H1 (cell line): ENCODE measurements around the gene GRID1. TPM values are rescaled to one million over a fixed set of nuclear protein-coding genes. Genes with fewer than 3 reads are reported as not detected.
A peak's percentile ranks its signal among the peaks of the same experiment; 100 is the strongest.

Experiments used
- CTCF ChIA-PET: fragments of 300-600 bp; sonication (Branson Sonifier 250); formaldehyde crosslinking; loops from one replicate; lab custom pipeline; 2021; ENCODE audit not compliant: partially characterized antibody; lab: Charles Lee
- POLR2A ChIA-PET: fragments of 300-600 bp; sonication (Branson Sonifier 250); formaldehyde crosslinking; loops from one replicate; lab custom pipeline; 2021; ENCODE audit warnings: inconsistent platforms; ENCODE audit not compliant: partially characterized antibody; lab: Charles Lee
- DNase-seq, 2 experiments: peaks; one replicate each; pipeline versions ENCODE4 v3.0.0 to v3.0.0-alpha.2; 2010 to 2022; ENCODE audit warnings: low spot score in 2 of 2, low read depth in 1 of 2, mixed read lengths in 1 of 2
- FAIRE-seq: peaks from 2 replicates; lab custom pipeline; 2011; peaks lifted over from hg19 to GRCh38; lab: Jason Lieb, UNC
- H2AFZ ChIP-seq: 2 replicates; pipeline ENCODE4 v1.8.1; 2012; ENCODE audit warnings: low read length, inconsistent platforms
- H2AK5ac ChIP-seq: 2 replicates; pipeline ENCODE4 v1.6.1; 2013; ENCODE audit warnings: low read depth, low read length
- H2BK120ac ChIP-seq: replicated peaks from 2 replicates; pipeline ENCODE3; 2013; ENCODE audit warnings: low read depth, low read length, inconsistent platforms
- H2BK12ac ChIP-seq: 2 replicates; pipeline ENCODE4 v1.6.1; 2013; ENCODE audit warnings: low read depth, low read length
- H2BK15ac ChIP-seq: 2 replicates; pipeline ENCODE4 v1.6.1; 2013; ENCODE audit warnings: low read length
- H2BK20ac ChIP-seq: 2 replicates; pipeline ENCODE4 v1.6.1; 2013; ENCODE audit warnings: low read length
- H2BK5ac ChIP-seq: 2 replicates; pipeline ENCODE4 v1.6.1; 2013; ENCODE audit warnings: low read depth, low read length
- H3K14ac ChIP-seq: 2 replicates; pipeline ENCODE4 v1.6.1; 2013; ENCODE audit warnings: inconsistent platforms; ENCODE audit not compliant: insufficient read length
- H3K18ac ChIP-seq: 2 replicates; pipeline ENCODE4 v1.6.1; 2013; ENCODE audit warnings: low read length; ENCODE audit errors: extremely low read depth
- H3K23ac ChIP-seq: 2 replicates; pipeline ENCODE4 v1.6.1; 2013; ENCODE audit warnings: inconsistent platforms; ENCODE audit not compliant: insufficient read length
- H3K23me2 ChIP-seq: 2 replicates; pipeline ENCODE4 v1.6.1; 2013; ENCODE audit warnings: low read depth, low read length
- H3K27ac ChIP-seq: 2 replicates; pipeline ENCODE4 v1.6.1; 2011; ENCODE audit warnings: low read depth, low read length, inconsistent platforms
- H3K27me3 ChIP-seq, 4 experiments: replicated peaks in 1 of 4; 1 replicate in 1 of 4; 2 replicates in 3 of 4; pipeline versions ENCODE4 v1.6.1 to v1.8.1; 2011 to 2013; ENCODE audit warnings: low read length in 3 of 4, mild to moderate bottlenecking in 3 of 4, inconsistent platforms in 2 of 4, mixed read lengths in 2 of 4, moderate library complexity in 1 of 4; ENCODE audit not compliant: control insufficient read depth in 3 of 4, insufficient read depth in 3 of 4; ENCODE audit errors: extremely low read depth in 1 of 4
- H3K36me3 ChIP-seq, 4 experiments: 2 replicates each; pipeline versions ENCODE4 v1.6.1 to v1.8.1; 2011 to 2013; ENCODE audit warnings: mild to moderate bottlenecking in 4 of 4, low read length in 3 of 4, moderate library complexity in 2 of 4, control low read depth in 1 of 4, inconsistent platforms in 1 of 4; ENCODE audit not compliant: insufficient read depth in 4 of 4, control insufficient read depth in 2 of 4
- H3K4ac ChIP-seq: replicated peaks from 2 replicates; pipeline ENCODE3; 2013; ENCODE audit warnings: low read length, low read depth, mixed read lengths, inconsistent platforms; ENCODE audit not compliant: insufficient read length
- H3K4me1 ChIP-seq, 4 experiments: replicated peaks in 1 of 4; 1 replicate in 1 of 4; 2 replicates in 3 of 4; pipeline versions ENCODE4 v1.6.1 to v1.8.1; 2011 to 2013; ENCODE audit warnings: low read length in 3 of 4, inconsistent platforms in 2 of 4, mixed read lengths in 1 of 4; ENCODE audit not compliant: insufficient read depth in 4 of 4, control insufficient read depth in 3 of 4
- H3K4me2 ChIP-seq, 2 experiments: 2 replicates each; pipeline versions ENCODE4 v1.6.1 to v1.8.1; 2011 to 2013; ENCODE audit warnings: low read depth in 2 of 2, low read length in 2 of 2, control low read depth in 1 of 2, inconsistent platforms in 1 of 2, mild to moderate bottlenecking in 1 of 2; ENCODE audit not compliant: insufficient read depth in 1 of 2
- H3K4me3 ChIP-seq, 4 experiments: fragments of 200-600, 300-600 bp in 1 of 4; sonication (generic), shearing (Covaris generic), sonication (Bioruptor Twin) in 1 of 4; 2 replicates each; pipeline versions ENCODE4 v1.5.1 to v1.8.1; 2011 to 2016; ENCODE audit warnings: low read length in 4 of 4, low read depth in 3 of 4, control low read depth in 2 of 4, inconsistent platforms in 2 of 4, mild to moderate bottlenecking in 2 of 4, mixed read lengths in 1 of 4, moderate library complexity in 1 of 4; ENCODE audit not compliant: insufficient read depth in 2 of 4; ENCODE audit errors: extremely low read depth in 1 of 4
- H3K56ac ChIP-seq: replicated peaks from 2 replicates; pipeline ENCODE3; 2013; ENCODE audit warnings: low read depth, mild to moderate bottlenecking, mixed read lengths, low read length, inconsistent platforms; ENCODE audit not compliant: insufficient read length
- H3K79me1 ChIP-seq: 2 replicates; pipeline ENCODE4 v1.6.1; 2013; ENCODE audit warnings: low read depth, low read length, control low read depth
- H3K79me2 ChIP-seq, 2 experiments: 2 replicates each; pipeline versions ENCODE4 v1.6.1 to v1.8.1; 2012 to 2013; ENCODE audit warnings: low read length in 2 of 2, mild to moderate bottlenecking in 2 of 2, inconsistent platforms in 1 of 2; ENCODE audit not compliant: insufficient read depth in 2 of 2, control insufficient read depth in 1 of 2
- H3K9ac ChIP-seq, 4 experiments: replicated peaks in 1 of 4; 1 replicate in 1 of 4; 2 replicates in 3 of 4; pipeline versions ENCODE4 v1.6.1 to v1.8.1; 2011 to 2013; ENCODE audit warnings: low read depth in 3 of 4, low read length in 3 of 4, control low read depth in 2 of 4, mild to moderate bottlenecking in 2 of 4, moderate library complexity in 2 of 4, inconsistent platforms in 1 of 4; ENCODE audit errors: extremely low read depth in 1 of 4
- H3K9me3 ChIP-seq, 2 experiments: 2 replicates each; pipeline versions ENCODE4 v1.6.1 to v1.8.1; 2012 to 2013; ENCODE audit warnings: mild to moderate bottlenecking in 2 of 2, moderate library complexity in 2 of 2, control low read depth in 1 of 2, inconsistent platforms in 1 of 2, low read depth in 1 of 2, low read length in 1 of 2, mixed read lengths in 1 of 2; ENCODE audit not compliant: insufficient read depth in 2 of 2
- H4K20me1 ChIP-seq, 2 experiments: replicated peaks in 1 of 2; 2 replicates each; pipeline versions ENCODE3 to v1.8.1; 2011 to 2013; ENCODE audit warnings: inconsistent platforms in 2 of 2, low read length in 2 of 2, mild to moderate bottlenecking in 1 of 2; ENCODE audit not compliant: insufficient read depth in 2 of 2, control insufficient read depth in 1 of 2
- H4K5ac ChIP-seq: 2 replicates; pipeline ENCODE4 v1.6.1; 2013; ENCODE audit warnings: low read length, low read depth, mixed read lengths, inconsistent platforms; ENCODE audit not compliant: insufficient read length
- H4K8ac ChIP-seq: 2 replicates; pipeline ENCODE4 v1.8.0; 2013; ENCODE audit warnings: mild to moderate bottlenecking, moderate library complexity, low read length, inconsistent platforms; ENCODE audit not compliant: insufficient read depth; ENCODE audit errors: extremely low read depth
- H4K91ac ChIP-seq: replicated peaks from 2 replicates; pipeline ENCODE3; 2013; ENCODE audit warnings: low read length, mixed read lengths, inconsistent platforms; ENCODE audit not compliant: insufficient read length
- BRCA1 ChIP-seq: IDR thresholded peaks from 2 replicates; pipeline ENCODE4 v1.6.1; 2012; ENCODE audit warnings: low read depth, low read length, improper control_type of control experiment
- RAD21 ChIP-seq, 2 experiments: IDR thresholded peaks in 1 of 2; conservative IDR thresholded peaks in 1 of 2; 2 replicates each; pipeline ENCODE4 v1.6.1; 2011; ENCODE audit warnings: low read depth in 2 of 2, low read length in 2 of 2, improper control_type of control experiment in 1 of 2, inconsistent platforms in 1 of 2, mild to moderate bottlenecking in 1 of 2, moderate library complexity in 1 of 2
- RNF2 ChIP-seq: fragments of 200-900, 300-1000 bp; sonication (generic); IDR thresholded peaks from 2 replicates; pipeline ENCODE4 v1.7.1; 2016; ENCODE audit warnings: borderline replicate concordance, low read depth, mild to moderate bottlenecking, antibody characterized with exemption, low read length; ENCODE audit not compliant: poor library complexity, severe bottlenecking; ENCODE audit errors: missing control alignments
- TAF1 ChIP-seq: IDR thresholded peaks from 2 replicates; pipeline ENCODE4 v1.6.1; 2011; ENCODE audit warnings: mild to moderate bottlenecking, low read depth, low read length
- TAF7 ChIP-seq: optimal IDR thresholded peaks from 2 replicates; pipeline ENCODE3; 2011; ENCODE audit warnings: low read depth, mild to moderate bottlenecking, inconsistent platforms, low read length, moderate library complexity, borderline replicate concordance
- WGBS, 2 experiments: shearing (Covaris generic) in 1 of 2; methylation state at CpG; one replicate each; pipeline versions ENCODE4 v1.1.6 to v1.1.7; 2013 to 2015; ENCODE audit warnings: low lambda C conversion rate in 2 of 2, mixed read lengths in 2 of 2, inconsistent platforms in 1 of 2, low coverage in 1 of 2, missing lambda C conversion rate in 1 of 2; ENCODE audit not compliant: insufficient replicate concordance in 2 of 2, insufficient coverage in 1 of 2, insufficient read length in 1 of 2; ENCODE audit errors: extremely low coverage in 1 of 2, missing lambda C conversion rate in 1 of 2; 5-methylcytosine and 5-hydroxymethylcytosine counted together
- polyA plus RNA-seq, 7 experiments: library from polyadenylated mRNA; depleted of rRNA in 3 of 7; stranded (reverse) in 5 of 7; unstranded in 2 of 7; fragments of >200 nt in 5 of 7; fragments of 200-250 nt in 2 of 7; gene quantifications; 1 replicate in 5 of 7; 2 replicates in 1 of 7; 4 replicates in 1 of 7; pipeline versions ENCODE4 v1.2.1 to v1.2.3, GENCODE V29; 2011 to 2013; ENCODE audit warnings: missing spikeins in 2 of 7, mixed read lengths in 2 of 7
- total RNA-seq: library from RNA; stranded (reverse); fragmentation: NEBNext Ultra II Directional; extraction: Animal tissue kit (Norgen Biotek cat#: 25700); gene quantifications from 2 replicates; pipeline ENCODE4 v1.2.1, GENCODE V29; 2021
- TF ChIP-seq, protein P1 (sequence below), 3 experiments: IDR thresholded peaks; 1 replicate in 2 of 3; 2 replicates in 1 of 3; pipeline versions ENCODE4 v1.5.1 to v1.6.1; 2011; ENCODE audit warnings: low read length in 3 of 3, mild to moderate bottlenecking in 3 of 3, inconsistent platforms in 2 of 3, low read depth in 1 of 3, moderate library complexity in 1 of 3; ENCODE audit not compliant: insufficient read depth in 1 of 3; ENCODE audit errors: control extremely low read depth in 1 of 3

The GRID1 gene
- total and polyA plus RNA-seq, 2 of the 8 experiments (the other 6 are each of a cell fraction or from before 2014, with no cell fraction given) = 0.22 to 0.30 TPM

DNA sequence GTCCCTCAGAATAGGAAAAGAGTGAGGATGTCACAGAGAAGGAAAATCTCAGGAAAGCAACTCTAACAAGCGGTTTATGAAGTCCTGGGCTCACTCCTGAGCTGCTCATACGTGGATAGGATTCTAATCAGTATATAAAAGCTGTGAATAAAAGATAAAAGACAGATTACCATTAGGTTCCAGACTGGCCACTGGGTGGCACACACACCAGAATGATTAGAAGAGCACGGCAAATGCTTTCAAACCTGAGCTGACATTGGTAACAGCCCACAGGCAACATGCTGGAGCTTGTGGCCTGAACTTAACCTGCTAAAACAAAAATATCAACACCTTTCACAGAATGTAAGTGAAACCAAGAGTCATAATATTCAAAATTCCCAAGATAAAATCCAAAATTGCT lies 370.8 kb downstream of the GRID1 start:
- POLR2A ChIA-PET = no interaction called here
- Histone ChIP-seq H3K79me2 (no peaks in the 10 kb centered on the region), H2BK15ac (no peak overlapping the region), H3K4me1 (no peaks in the 10 kb centered on the region), H3K4ac (no peak overlapping the region), H2BK120ac (no peak overlapping the region), H3K27me3 (peaks cover 0 to 2% (median 0%) of the 10 kb centered on the region in 4 experiments; a peak in 1 of 7 replicates), H3K23ac (no peak overlapping the region), H4K91ac (no peak overlapping the region), H2BK20ac (no peak overlapping the region), H3K27ac (no peak overlapping the region), H4K20me1 (no peaks in the 10 kb centered on the region), H3K36me3 (no peaks in the 10 kb centered on the region), H3K4me2 (no peak overlapping the region), H3K79me1 (no peaks in the 10 kb centered on the region), H3K18ac (no peak overlapping the region), H3K23me2 (no peaks in the 10 kb centered on the region; the same call in 1 of the 2 replicates), H3K9me3 (no peaks in the 10 kb centered on the region), H3K9ac (no peak overlapping the region), H3K14ac (no peak overlapping the region), H2BK12ac (no peak overlapping the region), H2AK5ac (no peak overlapping the region), H2BK5ac (no peak overlapping the region), H2AFZ (no peak overlapping the region), H4K5ac (no peak overlapping the region), H3K56ac (no peak overlapping the region), H4K8ac (no peak overlapping the region), H3K4me3 (no peak overlapping the region)
- FAIRE-seq (peak; percentile 79), DNase-seq (no peak)
- WGBS, 2 experiments = 71% methylated on average over 3 of the region's 3 CpGs; no CpG with 5 or more reads in 1 of the 2 experiments
- TF ChIP-seq, protein P1, sequence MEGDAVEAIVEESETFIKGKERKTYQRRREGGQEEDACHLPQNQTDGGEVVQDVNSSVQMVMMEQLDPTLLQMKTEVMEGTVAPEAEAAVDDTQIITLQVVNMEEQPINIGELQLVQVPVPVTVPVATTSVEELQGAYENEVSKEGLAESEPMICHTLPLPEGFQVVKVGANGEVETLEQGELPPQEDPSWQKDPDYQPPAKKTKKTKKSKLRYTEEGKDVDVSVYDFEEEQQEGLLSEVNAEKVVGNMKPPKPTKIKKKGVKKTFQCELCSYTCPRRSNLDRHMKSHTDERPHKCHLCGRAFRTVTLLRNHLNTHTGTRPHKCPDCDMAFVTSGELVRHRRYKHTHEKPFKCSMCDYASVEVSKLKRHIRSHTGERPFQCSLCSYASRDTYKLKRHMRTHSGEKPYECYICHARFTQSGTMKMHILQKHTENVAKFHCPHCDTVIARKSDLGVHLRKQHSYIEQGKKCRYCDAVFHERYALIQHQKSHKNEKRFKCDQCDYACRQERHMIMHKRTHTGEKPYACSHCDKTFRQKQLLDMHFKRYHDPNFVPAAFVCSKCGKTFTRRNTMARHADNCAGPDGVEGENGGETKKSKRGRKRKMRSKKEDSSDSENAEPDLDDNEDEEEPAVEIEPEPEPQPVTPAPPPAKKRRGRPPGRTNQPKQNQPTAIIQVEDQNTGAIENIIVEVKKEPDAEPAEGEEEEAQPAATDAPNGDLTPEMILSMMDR (IDR thresholded peaks at IDR 0.05; ENCODE audit: control extremely low read depth in 1 of 3, insufficient read depth in 1 of 3, low read depth in 1 of 3, low read length in 3 of 3) = peak; percentile 6 to 63 (median 57)
- TF ChIP-seq BRCA1 (no peak), TAF7 (no peak), RNF2 (no peak), RAD21 (IDR thresholded peaks at IDR 0.05 in 1 of 2, conservative IDR thresholded peaks at IDR 0.05 in 1 of 2; ENCODE audit: low read depth in 2 of 2, low read length in 2 of 2) (peak; percentile 52 to 59), TAF1 (no peak)
- CTCF ChIA-PET = interaction anchor here (0.7 to 2.5 kb wide), 21 partner anchors 9 to 460 kb away, joined by 3 to 11 read pairs (median 4); no protein-coding TSS in a partner anchor
